Mucosa of descending colon (tissue), 3 donors: ENCODE results near the gene BTBD3. TPM values are rescaled to one million over a fixed set of nuclear protein-coding genes. Genes with fewer than 3 reads are reported as not detected.

ENCODE experiments used
- ATAC-seq: fragments of 200-7000 bp; cut with Tn5 transposase; one replicate; pipeline ENCODE4 v1.9.1; 2020; ENCODE audit warnings: mild to moderate bottlenecking, moderate library complexity
- DNase-seq, 3 donors: peaks; one replicate each; pipeline ENCODE4 v3.0.0-alpha.2; 2020
- H3K36me3 ChIP-seq: fragments of 200-600 bp; one replicate; pipeline ENCODE4 v1.8.0; 2021; ENCODE audit warnings: low read depth, mild to moderate bottlenecking
- H3K4me1 ChIP-seq: fragments of 200-600 bp; one replicate; pipeline ENCODE4 v1.8.0; 2021; ENCODE audit warnings: low read depth, mild to moderate bottlenecking
- H3K4me3 ChIP-seq: fragments of 200-600 bp; one replicate; pipeline ENCODE4 v1.8.0; 2021; ENCODE audit warnings: mild to moderate bottlenecking
- H3K9me3 ChIP-seq: fragments of 200-600 bp; one replicate; pipeline ENCODE4 v1.8.0; 2021; ENCODE audit warnings: mild to moderate bottlenecking
- CTCF ChIP-seq: fragments of 200-600 bp; IDR thresholded peaks from one replicate; pipeline ENCODE4 v1.8.0; 2022; ENCODE audit warnings: antibody characterized with exemption, mild to moderate bottlenecking
- intact Hi-C, 2 donors: fragments of 100-400 bp; cut with DNase I in 1 of 2; cut with micrococcal nuclease in 1 of 2; formaldehyde crosslinking; loops; one replicate each; pipeline versions ENCODE4 v1.11.0 to v1.11.1; 2022; cut with DNase I, micrococcal nuclease
- total RNA-seq, 3 donors: library from RNA; stranded (reverse); fragmentation: NEBNext Ultra II Directional in 2 of 3; extraction: Animal tissue kit (Norgen Biotek cat#: 25700) in 2 of 3; gene quantifications; one replicate each; pipeline versions ENCODE4 v1.2.1 to v1.2.4, GENCODE V29; 2021 to 2023
- donor health status: DM: no; HTN: no; CAD: no; lungs with moderate emphysema.
- donor health status: DM: no; HTN: no; CAD: no.
- donor health status: DM: no; HTN: yes; CAD: no.

The BTBD3 gene
- total RNA-seq, 3 donors from 2014 or later = 40.1 to 76.0 (median 45.9) TPM

- no peak for TF ChIP-seq CTCF
- ATAC-seq (peak; percentile 69), DNase-seq (no peak)
- peaks cover 4% of the 10 kb centered on the region for H3K4me1 ChIP-seq
- H3K36me3 ChIP-seq = no peaks in the 10 kb centered on the region
- H3K9me3 ChIP-seq = no peaks in the 10 kb centered on the region
- intact Hi-C loops = no loop called here
- H3K4me3 ChIP-seq = no peak overlapping the region
Measured at GRCh38 chr20:11905460-11906179, 12.1 kb upstream of the BTBD3 start.

- DNase-seq = no peak
Measured at GRCh38 chr20:11906626-11907480, 10.8 kb upstream of the BTBD3 start.

GRCh38 chr20:11907621-11908020 lies 10.1 kb upstream of the BTBD3 start:
- ATAC-seq (no peak), DNase-seq (no peak)
- H3K36me3 ChIP-seq = no peaks in the 10 kb centered on the region
- TF ChIP-seq CTCF = no peak
- H3K4me1 ChIP-seq = peaks cover 6% of the 10 kb centered on the region
- H3K4me3 ChIP-seq = no peak overlapping the region
- H3K9me3 ChIP-seq = no peaks in the 10 kb centered on the region
- intact Hi-C loops = no loop called here

More at GRCh38 chr20:11906626-11907480, 10.8 kb upstream of the BTBD3 start:
- H3K4me3 ChIP-seq = no peak overlapping the region
- no peaks in the 10 kb centered on the region for H3K9me3 ChIP-seq
- H3K4me1 ChIP-seq = peaks cover 4% of the 10 kb centered on the region
- ATAC-seq = no peak
- intact Hi-C loops = no loop called here
- H3K36me3 ChIP-seq = no peaks in the 10 kb centered on the region
- no peak for TF ChIP-seq CTCF

GRCh38 chr20:11912013-11912658 lies 5.6 kb upstream of the BTBD3 start:
- Histone ChIP-seq H3K36me3 (no peaks in the 10 kb centered on the region), H3K4me3 (no peak overlapping the region), H3K4me1 (peaks cover 3% of the 10 kb centered on the region), H3K9me3 (no peaks in the 10 kb centered on the region)
- intact Hi-C loops = no loop called here
- TF ChIP-seq CTCF = peak; percentile 27
- ATAC-seq = peak; percentile 67
- peak in 1 of 3 donors; percentile 55 for DNase-seq

GRCh38 chr20:11912659-11913415 lies 4.9 kb upstream of the BTBD3 start:
- H3K4me3 ChIP-seq = no peak overlapping the region
- no peak for DNase-seq
- ATAC-seq = no peak

More at GRCh38 chr20:11912659-11913415, 4.9 kb upstream of the BTBD3 start:
- intact Hi-C loops = no loop called here
- no peaks in the 10 kb centered on the region for H3K36me3 ChIP-seq
- TF ChIP-seq CTCF = no peak
- H3K4me1 ChIP-seq = peaks cover 3% of the 10 kb centered on the region
- no peaks in the 10 kb centered on the region for H3K9me3 ChIP-seq
